ENCODE data around the gene PEAK1.
"Not testable (repeated sequence)": the region's sequence is repeated elsewhere in the genome, so short reads cannot be mapped to it uniquely, and the experiment has no call there.

PEAK1 gene

DNA sequence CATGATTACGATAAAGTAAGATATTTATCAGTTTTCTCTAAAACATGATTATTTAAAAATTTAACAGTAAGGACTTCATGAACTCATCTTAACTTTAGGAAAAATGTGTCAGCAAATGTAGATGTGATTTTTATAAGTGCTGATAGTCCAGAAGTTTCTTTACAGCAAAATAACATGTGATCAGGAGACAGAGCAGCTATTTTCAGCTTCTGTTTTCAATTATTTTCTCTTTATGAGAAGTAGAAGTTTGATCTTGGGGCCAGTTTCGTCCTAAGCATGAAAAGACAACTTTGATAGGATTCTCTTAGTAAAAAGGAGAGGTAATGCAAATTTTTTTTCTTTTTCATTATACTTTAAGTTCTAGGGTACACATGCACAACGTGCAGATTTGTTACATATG is 252.5 kb downstream of the PEAK1 start:
- DNase-seq, result no peak

DNA sequence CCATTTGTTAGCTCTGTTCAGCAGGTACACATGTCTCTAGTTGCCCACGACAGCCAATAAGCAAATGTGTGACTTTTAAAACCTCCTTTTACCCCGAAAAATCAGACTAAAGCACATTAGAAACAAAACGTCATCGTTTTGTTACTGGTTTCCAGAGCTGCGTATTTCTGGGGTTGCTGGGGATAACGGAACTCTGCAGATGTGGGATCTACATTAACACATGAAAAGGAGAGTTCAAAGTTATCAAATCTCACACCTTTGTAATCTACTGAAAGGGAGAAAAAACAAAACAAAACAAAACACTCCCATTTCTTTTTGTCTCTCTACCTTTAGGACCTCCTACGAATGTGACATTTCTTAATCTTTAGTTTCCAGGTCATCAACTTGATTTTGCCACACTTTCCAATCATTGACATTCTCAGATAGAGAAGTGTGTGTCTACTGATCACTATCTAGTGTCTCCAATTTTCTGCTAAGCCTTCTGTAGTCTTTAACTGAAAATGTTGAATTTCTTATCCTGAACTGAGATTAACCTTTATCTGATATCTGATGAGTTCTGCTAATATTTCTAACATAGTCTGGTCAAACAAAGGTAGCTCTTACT is 256.0 kb downstream of the PEAK1 start:
- DNase-seq, result no peak

DNA sequence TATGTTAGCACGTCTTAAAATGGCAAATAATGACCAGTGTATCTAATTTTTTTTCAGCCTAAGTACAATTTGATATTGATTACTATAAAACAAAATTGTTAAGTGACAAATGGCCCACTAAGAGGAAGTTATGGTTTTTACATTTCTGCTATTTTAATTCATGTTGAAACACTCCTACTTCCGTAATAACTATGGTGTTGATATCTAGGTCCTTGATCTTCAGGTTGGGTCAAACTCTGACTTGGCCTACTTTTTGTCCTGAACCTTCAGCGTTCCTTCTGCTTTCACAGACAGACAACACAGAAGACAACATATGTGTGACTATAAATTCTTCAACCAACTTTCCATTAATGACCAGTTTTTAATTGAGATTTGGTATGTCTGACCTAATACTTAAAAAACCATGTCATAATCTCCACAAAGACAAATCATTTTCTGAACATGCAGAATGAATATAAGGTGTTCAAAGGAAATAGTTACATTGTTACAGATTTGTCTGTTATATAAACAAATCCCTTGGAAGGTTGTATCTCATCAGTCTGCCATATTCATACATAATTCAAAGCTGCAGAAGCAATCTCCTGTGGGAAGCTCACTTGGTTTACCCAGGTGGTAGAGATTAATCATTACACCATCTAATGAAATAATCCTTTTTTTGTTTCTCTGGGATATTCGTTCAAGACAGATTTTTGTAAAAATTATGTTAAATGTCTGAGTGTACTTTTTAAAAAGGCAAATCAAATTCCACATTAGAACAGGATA is 256.9 kb downstream of the PEAK1 start:
- DNase-seq, result no peak

DNA sequence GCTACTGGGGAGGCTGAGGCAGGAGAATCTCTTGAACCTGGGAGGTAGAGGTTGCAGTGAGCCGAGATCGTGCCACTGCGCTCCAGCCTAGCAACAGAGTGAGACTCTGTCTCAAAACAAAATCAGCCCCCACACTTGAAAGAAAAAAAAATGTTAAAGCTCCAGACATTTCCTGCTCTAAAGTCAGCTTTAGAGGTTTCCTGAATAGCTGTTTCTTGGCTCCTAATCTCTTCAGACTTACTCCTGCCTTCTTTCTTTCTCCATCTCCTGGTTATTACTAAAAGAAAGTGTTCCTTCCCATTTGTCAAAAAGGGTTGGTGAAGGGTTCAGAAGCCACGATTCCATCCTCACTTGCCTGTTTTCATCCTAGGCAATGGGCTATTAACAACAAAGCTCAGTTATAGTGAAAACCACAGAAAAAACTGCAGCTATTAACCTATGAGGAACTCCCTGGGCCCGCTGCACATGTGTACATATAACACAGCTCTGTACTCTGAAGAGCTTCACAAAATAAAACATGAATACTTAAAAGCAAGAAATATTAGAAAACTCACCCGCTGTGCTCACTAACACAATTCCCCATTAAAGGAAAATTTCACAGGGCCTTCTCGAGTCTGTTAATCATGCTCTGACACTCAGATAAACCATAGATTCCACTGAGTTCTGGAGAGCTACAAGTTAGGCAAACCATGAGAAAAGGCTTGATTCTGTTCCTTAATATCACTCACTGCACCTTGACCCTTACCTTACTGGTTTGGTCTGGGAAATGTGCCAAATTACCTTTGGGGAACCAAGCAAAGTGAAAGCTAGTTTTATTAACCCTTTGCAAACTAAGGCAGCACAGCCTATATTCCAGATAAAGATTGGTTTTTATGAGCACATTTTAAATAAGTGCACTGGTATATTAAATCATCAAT is 259.1 kb downstream of the PEAK1 start:
- no peak for DNase-seq

DNA sequence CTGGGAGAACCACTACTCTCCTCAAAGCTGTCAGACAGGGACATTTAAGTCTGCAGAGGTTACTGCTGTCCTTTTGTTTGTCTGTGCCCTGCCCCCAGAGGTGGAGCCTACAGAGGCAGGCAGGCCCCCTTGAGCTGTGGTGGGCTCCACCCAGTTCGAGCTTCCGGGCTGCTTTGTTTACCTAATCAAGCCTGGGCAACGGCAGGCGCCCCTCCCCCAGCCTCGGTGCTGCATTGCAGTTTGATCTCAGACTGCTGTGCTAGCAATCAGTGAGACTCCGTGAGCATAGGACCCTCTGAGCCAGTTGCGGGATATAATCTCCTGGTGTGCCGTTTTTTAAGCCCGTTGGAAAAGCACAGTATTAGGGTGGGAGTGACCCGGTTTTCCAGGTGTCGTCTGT is 263.9 kb downstream of the PEAK1 start:
- not testable (repeated sequence) for DNase-seq

DNA sequence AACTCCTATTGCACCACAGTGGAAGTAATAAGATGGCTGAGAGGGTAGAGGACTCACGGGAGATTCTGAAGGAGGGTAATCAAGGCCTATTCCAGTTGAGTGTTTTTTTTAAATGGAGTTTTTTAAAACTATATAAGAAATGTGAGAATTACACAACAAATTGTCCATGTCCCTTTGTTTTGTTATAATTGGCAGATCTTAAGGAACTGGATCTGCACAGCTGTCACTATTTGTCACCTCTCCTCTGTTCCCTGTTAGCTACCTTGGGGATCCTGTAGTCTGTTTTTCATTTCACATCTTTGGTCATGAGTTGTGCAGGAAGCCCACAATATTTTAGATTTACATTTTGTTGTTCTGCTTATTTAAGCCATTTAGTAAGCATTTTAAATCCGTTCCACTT is 271.7 kb downstream of the PEAK1 start:
- no peak for DNase-seq

DNA sequence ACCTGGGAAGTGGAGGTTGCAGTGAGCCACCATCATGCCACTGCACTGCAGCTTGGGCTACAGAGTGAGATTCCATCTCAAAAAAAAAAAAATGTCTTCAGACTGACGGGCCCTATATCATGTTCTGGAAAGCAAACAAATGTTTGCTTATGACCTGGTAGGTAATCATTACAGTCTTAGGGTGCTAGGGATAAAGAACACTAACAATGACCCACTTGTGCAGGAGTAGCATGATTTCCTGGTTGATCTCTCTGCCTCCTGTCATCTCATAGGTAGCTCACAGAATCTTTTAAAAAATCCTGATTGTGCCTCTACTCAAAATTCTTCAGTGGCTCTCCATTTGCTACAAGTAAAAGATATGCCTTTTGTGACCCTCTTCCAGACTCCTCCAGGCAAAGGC is 274.5 kb downstream of the PEAK1 start:
- no peak for DNase-seq

DNA sequence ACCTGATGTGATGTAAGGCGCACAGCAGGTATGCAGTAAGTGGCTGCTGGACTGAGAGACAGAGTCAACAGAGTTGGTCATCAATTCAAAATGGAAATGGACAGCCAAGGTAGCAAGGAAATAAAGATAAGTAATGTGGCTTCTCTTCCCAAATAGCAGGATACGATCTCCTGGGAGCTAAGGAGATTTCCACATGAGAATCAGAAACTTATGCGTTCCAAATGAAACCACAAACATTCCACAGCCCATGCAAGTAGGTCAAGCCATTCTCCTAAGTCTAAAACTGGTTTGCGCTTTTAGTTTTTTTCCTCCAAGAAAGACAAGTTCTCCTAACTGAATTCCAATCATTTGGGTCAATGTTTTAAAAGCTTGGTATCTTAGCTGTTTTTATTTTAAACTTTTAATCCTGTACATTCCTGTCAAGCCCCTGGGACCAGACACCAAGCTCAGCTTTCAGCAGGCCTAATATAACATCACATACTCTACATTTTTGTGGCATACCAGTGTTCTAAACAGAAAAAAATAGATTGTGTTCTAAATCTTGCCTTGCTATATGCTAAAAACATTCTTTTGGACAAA is 275.3 kb downstream of the PEAK1 start:
- DNase-seq, result no peak

DNA sequence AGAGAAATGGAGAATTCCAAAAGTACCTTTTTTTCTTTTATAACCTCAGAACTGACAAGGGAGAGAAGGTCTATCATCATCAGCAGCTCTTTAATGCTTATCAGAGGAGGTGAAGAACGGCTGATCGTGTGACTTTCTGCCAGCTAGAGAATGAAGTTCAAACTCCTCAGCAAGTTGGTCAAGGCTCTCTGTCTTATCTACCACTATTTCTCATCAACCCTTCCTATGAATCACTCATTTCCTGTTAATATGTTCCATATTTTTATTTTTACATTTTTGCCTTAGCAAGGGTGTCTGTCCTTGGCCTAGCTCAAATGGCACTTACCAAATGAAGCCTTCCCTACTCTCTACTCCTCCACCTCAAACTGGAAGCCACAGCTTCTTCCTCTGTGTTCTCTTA is 275.9 kb downstream of the PEAK1 start:
- no peak for DNase-seq

DNA sequence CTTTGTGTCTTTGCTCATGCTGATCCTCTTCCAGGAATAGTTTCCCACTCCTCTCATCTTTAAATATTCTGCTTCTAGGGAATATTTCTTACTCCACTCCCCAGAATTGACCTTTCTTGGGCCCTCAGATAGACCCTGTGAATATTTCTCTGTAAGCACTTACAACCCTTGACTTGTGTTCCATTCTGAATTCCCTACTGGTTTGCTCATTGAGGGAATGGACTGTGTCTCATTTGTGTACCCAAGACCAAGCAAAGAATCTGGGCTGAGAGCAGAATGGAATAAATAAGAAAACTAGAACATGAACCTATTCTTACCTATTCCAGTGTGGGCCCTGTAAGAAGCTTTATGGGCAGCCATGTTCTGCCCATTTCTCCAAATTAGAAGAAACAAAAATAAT is 276.3 kb downstream of the PEAK1 start:
- DNase-seq, result no peak

DNA sequence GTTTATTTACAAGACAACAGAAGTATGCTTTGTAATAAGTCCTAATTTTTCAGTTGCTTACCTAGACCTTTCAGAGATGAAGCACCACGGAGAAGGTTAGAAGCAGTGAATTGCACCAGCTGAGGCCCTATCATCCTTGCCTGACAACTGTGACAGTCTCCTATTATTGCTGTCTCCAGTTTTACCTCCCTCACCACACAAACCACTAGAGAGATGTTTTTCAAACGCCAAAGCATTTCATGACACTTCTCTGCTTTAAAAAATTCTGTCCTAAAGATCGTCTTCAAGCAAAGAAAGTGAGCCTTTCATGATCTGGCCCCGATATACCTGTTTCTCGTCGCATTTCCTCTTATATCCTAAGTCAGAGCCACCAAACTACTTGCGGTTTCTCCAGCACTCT is 276.7 kb downstream of the PEAK1 start:
- DNase-seq, result no peak

DNA sequence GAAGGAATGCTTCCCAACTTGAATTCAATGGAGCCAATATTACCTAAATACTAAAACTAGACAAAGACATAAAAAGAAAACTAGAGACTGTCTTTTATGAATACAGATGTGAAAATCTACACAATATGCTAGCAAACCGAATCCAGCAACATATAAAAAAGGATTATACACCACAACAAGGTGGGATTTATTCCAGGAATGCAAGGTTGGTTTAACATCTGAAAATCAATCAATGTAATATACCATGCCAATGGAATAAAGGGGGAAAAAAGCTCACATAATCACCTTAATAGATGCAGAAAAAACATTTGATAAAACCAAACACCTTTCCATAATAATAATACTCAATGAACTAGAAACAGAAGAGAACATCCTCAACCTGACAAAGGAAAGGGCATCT is 279.7 kb downstream of the PEAK1 start:
- DNase-seq, result no peak

DNA sequence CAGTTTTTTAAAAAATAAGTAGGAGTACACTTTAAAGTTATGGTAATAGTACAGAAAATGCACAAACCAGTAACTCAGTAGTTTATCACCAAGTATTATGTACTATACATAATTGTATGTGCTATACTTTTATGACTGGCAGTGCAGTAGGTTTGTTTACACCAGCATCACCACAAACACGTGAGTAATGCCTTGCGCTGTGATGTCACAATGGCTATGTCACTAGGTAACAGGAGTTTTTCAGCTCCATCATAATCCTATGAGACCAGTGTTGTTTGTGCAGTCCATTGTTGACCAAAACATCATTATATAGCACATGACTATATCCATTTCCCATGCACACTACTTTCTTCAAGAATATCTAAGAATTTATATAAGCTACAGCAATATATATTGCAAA is 280.6 kb downstream of the PEAK1 start:
- no peak for DNase-seq

DNA sequence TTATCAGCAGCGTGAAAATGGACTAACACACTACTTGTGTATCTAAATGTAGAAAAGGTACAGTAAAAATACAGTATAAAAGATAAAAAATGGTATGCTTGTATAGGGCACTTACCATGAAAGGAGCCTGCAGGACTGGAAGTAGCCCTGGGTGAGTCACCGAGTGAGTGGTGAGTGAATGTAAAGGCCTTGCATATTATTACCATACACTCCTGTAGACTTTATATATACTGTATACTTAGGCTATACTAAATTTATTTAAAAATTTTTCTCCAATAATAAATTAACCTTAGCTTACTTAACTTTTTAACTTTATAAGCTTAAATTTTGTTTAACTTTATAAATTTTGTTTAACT is 281.8 kb downstream of the PEAK1 start:
- no peak for DNase-seq

DNA sequence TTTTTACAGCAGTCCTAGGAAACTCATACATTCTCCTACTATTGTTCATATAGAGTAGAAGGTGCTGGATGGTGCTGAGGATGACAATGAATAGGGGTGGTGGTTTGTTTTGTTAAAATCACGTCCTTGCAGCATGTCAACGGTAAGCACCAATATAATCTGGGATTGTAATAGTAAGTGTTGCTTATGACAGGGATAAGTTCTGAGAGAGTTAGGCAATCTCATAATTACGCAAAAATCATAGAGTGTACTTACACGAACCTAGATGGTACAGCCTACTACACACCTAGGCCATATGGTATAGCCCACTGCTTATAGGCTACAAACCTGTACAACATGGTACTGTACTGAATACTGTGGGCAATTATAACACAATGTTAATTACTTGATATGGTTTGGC is 284.7 kb downstream of the PEAK1 start:
- DNase-seq, result no peak

DNA sequence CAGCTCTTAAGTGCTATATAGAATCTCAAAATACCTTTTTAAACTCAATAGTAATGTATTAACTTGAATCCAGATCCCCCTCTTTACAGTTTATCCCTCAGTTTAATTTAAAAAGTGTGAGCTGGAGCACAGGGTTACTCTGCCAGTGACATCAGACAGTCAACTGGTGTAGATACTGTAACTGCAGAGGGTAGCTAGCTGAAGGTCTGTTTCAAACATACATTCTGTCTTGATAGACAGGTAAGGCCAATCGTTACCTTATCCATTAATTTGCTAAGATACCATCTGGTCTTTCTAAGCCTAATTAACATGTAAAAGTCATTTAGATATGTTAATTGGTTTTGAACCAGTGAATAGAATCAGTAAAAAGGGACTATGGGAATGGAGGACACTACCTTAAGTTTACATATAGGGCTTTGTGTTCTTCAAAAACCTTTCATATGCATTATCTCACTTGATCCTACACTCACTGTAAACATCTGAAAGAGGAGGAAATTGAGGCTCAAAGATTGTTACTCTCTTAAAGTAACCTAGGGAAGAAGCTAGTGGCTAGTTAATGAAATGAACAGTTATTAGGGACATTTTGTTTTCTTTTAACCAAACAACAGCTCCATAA is 289.5 kb downstream of the PEAK1 start:
- no peak for DNase-seq

DNA sequence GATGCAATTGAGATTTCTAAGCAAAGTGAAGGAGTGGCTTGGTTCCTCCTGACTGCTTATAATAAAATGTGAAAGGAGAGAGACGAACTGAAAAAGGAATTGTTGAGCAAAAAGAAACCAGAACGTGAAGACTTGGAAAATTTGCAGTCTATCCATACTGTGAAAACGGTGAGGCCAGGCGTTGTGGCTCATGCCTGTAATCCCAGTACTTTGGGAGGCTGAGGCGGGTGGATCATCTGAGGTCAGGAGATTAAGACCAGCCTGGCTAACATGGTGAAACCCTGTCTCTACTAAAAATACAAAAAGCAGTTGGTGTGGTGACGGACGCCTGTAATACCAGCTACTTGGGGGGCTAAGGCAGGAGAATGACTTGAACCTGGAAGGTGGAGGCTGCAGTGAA is 292.3 kb downstream of the PEAK1 start:
- DNase-seq, result no peak

DNA sequence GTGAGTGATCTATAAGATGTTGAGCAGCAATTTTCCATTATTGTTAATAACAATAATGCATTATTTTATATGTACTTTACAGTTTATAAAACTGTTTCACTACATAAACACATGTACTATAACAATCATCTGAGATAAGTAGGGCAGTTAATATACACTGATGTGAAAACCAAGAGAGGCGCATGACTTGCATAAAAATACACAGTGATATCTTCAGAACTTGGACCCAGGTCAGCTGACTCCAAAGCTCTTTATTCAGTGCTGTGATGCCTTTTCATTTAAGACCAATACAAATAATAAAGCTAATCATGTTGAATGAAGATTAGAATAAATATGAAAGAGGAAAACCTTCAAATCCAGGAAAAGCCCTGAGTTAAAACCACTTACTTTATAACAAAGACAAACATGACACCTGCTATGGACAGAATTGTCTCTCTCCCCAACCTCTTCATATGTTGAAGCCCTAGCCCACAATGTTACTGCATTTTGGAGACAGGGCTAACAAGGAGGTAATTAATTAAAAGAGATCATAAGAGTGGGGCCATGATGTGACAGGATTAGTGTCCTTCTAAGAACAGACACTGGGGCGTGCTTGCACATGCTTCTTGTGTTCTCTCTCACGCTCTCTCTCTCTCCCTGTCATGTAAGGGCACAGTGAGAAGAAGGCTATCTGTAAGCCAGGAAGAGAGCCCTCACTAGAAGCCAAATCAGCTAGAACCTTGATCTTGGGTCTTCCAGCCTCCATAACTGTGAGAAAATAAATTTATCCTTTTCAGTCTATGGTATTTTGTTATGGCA is 293.2 kb downstream of the PEAK1 start:
- no peak for DNase-seq

DNA sequence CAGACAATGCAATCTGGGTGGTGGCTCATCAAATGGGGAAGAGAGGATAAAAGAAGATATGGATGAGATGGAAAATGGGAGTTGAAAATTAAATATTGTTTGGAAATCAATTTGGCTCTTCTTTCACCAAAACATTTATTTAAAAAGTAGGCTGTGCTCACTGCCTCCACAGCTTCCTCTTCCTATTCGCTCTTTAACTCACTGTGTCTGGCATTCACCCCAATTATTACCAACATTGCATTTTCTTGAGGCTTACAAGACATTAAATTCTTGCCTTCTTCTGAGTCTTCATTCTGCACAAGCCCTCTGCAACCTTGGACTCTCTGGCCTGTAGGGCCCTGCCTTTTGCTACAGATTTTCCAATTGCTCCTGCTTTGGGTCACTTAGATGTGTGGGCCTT is 296.1 kb downstream of the PEAK1 start:
- DNase-seq, result no peak

DNA sequence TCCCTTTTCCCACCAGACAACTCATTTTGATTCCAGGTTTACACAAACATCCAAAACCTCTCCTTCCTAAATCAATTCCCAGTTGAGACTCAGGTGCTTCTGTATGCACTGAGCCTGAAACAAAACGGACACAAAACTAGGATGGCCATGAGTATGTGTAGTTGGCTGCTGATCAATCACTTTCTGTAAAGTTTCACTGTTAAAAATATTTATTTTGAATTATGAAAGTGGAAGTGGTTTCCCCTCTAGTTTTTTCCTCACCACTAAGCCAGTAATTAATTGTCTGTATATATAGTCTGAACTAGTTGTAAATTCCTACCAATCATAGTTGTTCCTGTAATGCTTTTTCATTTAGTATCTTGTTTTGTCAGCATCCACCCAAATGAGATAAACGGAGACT is 297.3 kb downstream of the PEAK1 start:
- no peak for DNase-seq

DNA sequence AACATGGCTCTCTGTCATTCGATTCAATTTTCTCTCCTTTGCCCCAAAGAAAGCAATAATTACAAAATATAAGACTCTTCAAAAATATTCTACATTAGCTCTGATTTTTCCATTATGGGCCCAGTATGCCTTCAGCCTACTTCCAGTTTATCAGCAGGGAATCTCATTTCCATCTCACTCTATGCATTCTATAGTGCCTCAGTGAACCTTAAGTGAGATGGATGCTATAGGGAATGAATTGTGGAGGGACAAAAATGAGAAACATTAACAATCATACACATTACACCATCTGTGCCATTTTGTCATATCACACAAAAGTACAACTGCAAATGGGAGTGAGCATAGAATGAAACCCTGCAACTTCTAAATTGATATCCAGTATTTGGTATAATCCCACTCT is 298.3 kb downstream of the PEAK1 start:
- DNase-seq, result no peak

DNA sequence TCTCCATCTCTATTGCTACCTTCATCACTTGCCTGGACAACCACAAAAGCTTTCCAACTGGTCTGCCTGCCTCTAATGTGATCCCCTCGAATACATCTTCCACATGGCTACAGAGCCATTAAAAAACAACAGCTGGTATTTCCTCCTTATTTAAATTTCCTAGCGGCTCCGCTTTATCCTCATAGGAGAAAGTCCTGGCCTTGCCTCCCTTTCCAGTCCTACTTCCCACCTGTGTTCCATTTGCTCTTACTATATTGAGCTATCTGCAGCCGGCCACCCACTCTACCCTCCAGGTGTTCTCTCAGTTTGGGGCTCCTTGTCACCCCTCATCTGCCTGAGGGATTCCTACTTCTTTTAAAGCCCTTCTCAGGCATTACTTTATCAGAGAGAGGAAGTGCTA is 299.3 kb downstream of the PEAK1 start:
- no peak for DNase-seq
